H1 (cell line): ENCODE results near the gene SLC5A11. TPM values are rescaled to one million over a fixed set of nuclear protein-coding genes. Genes with fewer than 3 reads are reported as not detected.

Source experiments
- CHD7 ChIP-seq: fragments of 300-600 bp; sonication (generic); IDR thresholded peaks from 2 replicates; pipeline ENCODE4 v1.7.1; 2012; ENCODE audit warnings: low read length, moderate library complexity, mild to moderate bottlenecking, inconsistent platforms; ENCODE audit not compliant: insufficient replicate concordance
- CREB1 ChIP-seq: IDR thresholded peaks from 2 replicates; pipeline ENCODE4 v1.6.1; 2012; ENCODE audit warnings: inconsistent platforms
- FOSL1 ChIP-seq: IDR thresholded peaks from 2 replicates; pipeline ENCODE4 v1.6.1; 2011; ENCODE audit warnings: mild to moderate bottlenecking, low read depth, low read length, moderate library complexity; ENCODE audit not compliant: insufficient read depth
- NANOG ChIP-seq: IDR thresholded peaks from 2 replicates; pipeline ENCODE4 v1.6.1; 2011; ENCODE audit warnings: low read length, low read depth, mild to moderate bottlenecking, inconsistent platforms; ENCODE audit not compliant: insufficient read depth, poor library complexity, severe bottlenecking
- POLR2AphosphoS5 ChIP-seq: IDR thresholded peaks from 2 replicates; pipeline ENCODE4 v1.6.1; 2011; ENCODE audit warnings: low read depth, low read length
- RAD21 ChIP-seq, 2 experiments: IDR thresholded peaks in 1 of 2; conservative IDR thresholded peaks in 1 of 2; 2 replicates each; pipeline ENCODE4 v1.6.1; 2011; ENCODE audit warnings: low read depth in 2 of 2, low read length in 2 of 2, improper control_type of control experiment in 1 of 2, inconsistent platforms in 1 of 2, mild to moderate bottlenecking in 1 of 2, moderate library complexity in 1 of 2
- RFX5 ChIP-seq: IDR thresholded peaks from 2 replicates; pipeline ENCODE4 v1.6.1; 2011; ENCODE audit warnings: low read depth, low read length, improper control_type of control experiment, borderline replicate concordance
- SIRT6 ChIP-seq: IDR thresholded peaks from one replicate; pipeline ENCODE4 v1.7.1; 2012; ENCODE audit warnings: low read length, inconsistent platforms
- SP1 ChIP-seq: IDR thresholded peaks from 2 replicates; pipeline ENCODE4 v1.6.1; 2011; ENCODE audit warnings: low read depth, low read length
- SP2 ChIP-seq: IDR thresholded peaks from 2 replicates; pipeline ENCODE4 v1.6.1; 2012; ENCODE audit warnings: mild to moderate bottlenecking, low read length, inconsistent platforms
- polyA plus RNA-seq, 7 experiments: library from polyadenylated mRNA; depleted of rRNA in 3 of 7; stranded (reverse) in 5 of 7; unstranded in 2 of 7; fragments of >200 nt in 5 of 7; fragments of 200-250 nt in 2 of 7; gene quantifications; 1 replicate in 5 of 7; 2 replicates in 1 of 7; 4 replicates in 1 of 7; pipeline versions ENCODE4 v1.2.1 to v1.2.3, GENCODE V29; 2011 to 2013; ENCODE audit warnings: missing spikeins in 2 of 7, mixed read lengths in 2 of 7
- total RNA-seq: library from RNA; stranded (reverse); fragmentation: NEBNext Ultra II Directional; extraction: Animal tissue kit (Norgen Biotek cat#: 25700); gene quantifications from 2 replicates; pipeline ENCODE4 v1.2.1, GENCODE V29; 2021

SLC5A11 gene
- total and polyA plus RNA-seq, 2 of the 8 experiments (the other 6 are each of a cell fraction or from before 2014, with no cell fraction given), result 0.26 to 0.59 TPM

GRCh38 chr16:24846548-24847357 lies 990 bp downstream of the SLC5A11 start (continued):
- TF ChIP-seq CHD7 (no peak), POLR2AphosphoS5 (no peak), FOSL1 (no peak), SIRT6 (no peak), SP2 (no peak), CREB1 (no peak), NANOG (no peak), RFX5 (no peak), RAD21 (IDR thresholded peaks at IDR 0.05 in 1 of 2, conservative IDR thresholded peaks at IDR 0.05 in 1 of 2; ENCODE audit: low read depth in 2 of 2, low read length in 2 of 2) (no peak), SP1 (no peak)
